BJ (cell line): ENCODE measurements around the gene TSGA10. TPM values are rescaled to one million over a fixed set of nuclear protein-coding genes. Genes with fewer than 3 reads are reported as not detected.
A peak's percentile ranks its signal among the peaks of the same experiment; 100 is the strongest.

ENCODE experiments used
- CTCF ChIA-PET: fragments of 350-600 bp; formaldehyde crosslinking; extraction: SDS; loops from one replicate; lab custom pipeline; 2021; ENCODE audit warnings: antibody characterized with exemption, inconsistent platforms; lab: Yijun Ruan, JAX
- POLR2A ChIA-PET: fragments of 300-600 bp; sonication (Branson Sonifier 250); formaldehyde crosslinking; extraction: SDS; loops from one replicate; lab custom pipeline; 2021; ENCODE audit warnings: antibody characterized with exemption; lab: Charles Lee
- DNase-seq: peaks from one replicate; pipeline ENCODE4 v3.0.0-alpha.2; 2011; ENCODE audit warnings: low read depth
- H3K27me3 ChIP-seq: 2 replicates; pipeline ENCODE4 v1.6.0; 2011; ENCODE audit warnings: low read length; ENCODE audit not compliant: control insufficient read depth, insufficient read depth
- H3K36me3 ChIP-seq: 2 replicates; pipeline ENCODE4 v1.5.1; 2011; ENCODE audit warnings: low read length; ENCODE audit not compliant: control insufficient read depth, insufficient read depth
- H3K4me3 ChIP-seq: 2 replicates; pipeline ENCODE4 v1.5.1; 2011; ENCODE audit warnings: low read depth, mild to moderate bottlenecking, control low read depth, low read length
- CTCF ChIP-seq: IDR thresholded peaks from 2 replicates; pipeline ENCODE4 v1.5.1; 2011; ENCODE audit warnings: low read depth, mild to moderate bottlenecking, control low read depth, inconsistent platforms, low read length, moderate library complexity; ENCODE audit not compliant: insufficient read depth
- polyA plus RNA-seq: library from polyadenylated mRNA; depleted of rRNA; stranded (reverse); fragments of >200 nt; gene quantifications from 2 replicates; pipeline ENCODE4 v1.2.3, GENCODE V29; 2011

TSGA10 gene
- polyA plus RNA-seq, 1 experiment = 0.42 TPM

- no peak for TF ChIP-seq CTCF
- no peaks in the 10 kb centered on the region for H3K36me3 ChIP-seq
- H3K4me3 ChIP-seq = no peak overlapping the region
- CTCF ChIA-PET = no interaction called here
- POLR2A ChIA-PET = no interaction called here
- H3K27me3 ChIP-seq = no peaks in the 10 kb centered on the region
- no peak for DNase-seq
These were observed 4.0 kb downstream of the TSGA10 start for GRCh38 chr2:99150706-99151105.

- CTCF ChIA-PET = interaction anchor here (0.8 to 1.0 kb wide), 3 partner anchors 18 to 196 kb away, joined by 3 to 4 read pairs (median 3); partner anchors contain the start of gene EIF5B
- DNase-seq = peak; percentile 20
- POLR2A ChIA-PET = no interaction called here
These were observed 13.3 kb downstream of the TSGA10 start, which contains the start of gene C2orf15 for GRCh38 chr2:99141110-99142108. TSS of gene C2orf15 (plus strand) at chr2:99141707. CDS start at chr2:99150559, 8,852 bp downstream.

GRCh38 chr2:99140860-99141109 lies 14.0 kb downstream of the TSGA10 start:
- POLR2A ChIA-PET = no interaction called here
- no peaks in the 10 kb centered on the region for H3K27me3 ChIP-seq
- DNase-seq = no peak

More at GRCh38 chr2:99141110-99142108, 13.3 kb downstream of the TSGA10 start, which contains the start of gene C2orf15:
- H3K4me3 ChIP-seq = peak within 1 kb of the TSS; percentile 81
- no peaks in the 10 kb centered on the region for H3K36me3 ChIP-seq
- no peak for TF ChIP-seq CTCF
- H3K27me3 ChIP-seq = no peaks in the 10 kb centered on the region

GRCh38 chr2:99140056-99140859 lies 14.5 kb downstream of the TSGA10 start:
- Histone ChIP-seq H3K4me3 (peak overlapping the region; percentile 81), H3K36me3 (no peaks in the 10 kb centered on the region), H3K27me3 (no peaks in the 10 kb centered on the region)
- CTCF ChIA-PET = interaction anchor here (0.8 to 1.0 kb wide), 3 partner anchors 19 to 197 kb away, joined by 3 to 4 read pairs (median 3); partner anchors contain the start of gene EIF5B
- POLR2A ChIA-PET = no interaction called here
- no peak for TF ChIP-seq CTCF
- DNase-seq = no peak

More at GRCh38 chr2:99140860-99141109, 14.0 kb downstream of the TSGA10 start:
- Histone ChIP-seq H3K36me3 (no peaks in the 10 kb centered on the region), H3K4me3 (peak overlapping the region; percentile 81)
- CTCF ChIA-PET = interaction anchor here (0.8 to 1.0 kb wide), 3 partner anchors 18 to 196 kb away, joined by 3 to 4 read pairs (median 3); partner anchors contain the start of gene EIF5B
- TF ChIP-seq CTCF = no peak
